IMR-90 (cell line): ENCODE results near the gene OR8S1. TPM values are rescaled to one million over a fixed set of nuclear protein-coding genes. Genes with fewer than 3 reads are reported as not detected.

Source experiments
- ATAC-seq: fragments of 200-7000 bp; cut with Tn5 transposase; 2 replicates; pipeline ENCODE4 v1.9.1; 2020; ENCODE audit warnings: low read depth, mild to moderate bottlenecking, moderate library complexity
- BruUV-seq: library from RNA; stranded (reverse); fragments of 400-500 nt; replicated peaks from 2 replicates; lab custom pipeline; 2021; lab: Mats Ljungman, UMichigan
- CTCF ChIA-PET: fragments of 300-600 bp; formaldehyde crosslinking; extraction: SDS; loops from one replicate; lab custom pipeline; 2021; ENCODE audit warnings: antibody characterized with exemption; lab: Yijun Ruan, JAX
- POLR2A ChIA-PET: fragments of 300-600 bp; sonication (Branson Sonifier 250); formaldehyde crosslinking; loops from one replicate; lab custom pipeline; 2022; ENCODE audit warnings: antibody characterized with exemption; ENCODE audit not compliant: unreplicated experiment; lab: Charles Lee
- DNase-seq: peaks from one replicate; pipeline ENCODE4 v3.0.0; 2013
- H2AFZ ChIP-seq: replicated peaks from 2 replicates; pipeline ENCODE3; 2013; ENCODE audit warnings: low read length, mild to moderate bottlenecking; ENCODE audit not compliant: poor library complexity
- H2AK5ac ChIP-seq: 2 replicates; pipeline ENCODE4 v1.6.1; 2013; ENCODE audit warnings: low read depth, low read length, inconsistent platforms
- H2AK9ac ChIP-seq: replicated peaks from 2 replicates; pipeline ENCODE3; 2013; ENCODE audit warnings: mild to moderate bottlenecking, low read depth, low read length, moderate library complexity; ENCODE audit not compliant: poor library complexity
- H2BK120ac ChIP-seq: 2 replicates; pipeline ENCODE4 v1.6.1; 2013; ENCODE audit warnings: low read depth, low read length, inconsistent platforms
- H2BK15ac ChIP-seq: 3 replicates; pipeline ENCODE4 v1.6.1; 2013; ENCODE audit warnings: low read depth, low read length, inconsistent platforms
- H2BK20ac ChIP-seq: 2 replicates; pipeline ENCODE4 v1.6.1; 2013; ENCODE audit warnings: low read depth, mild to moderate bottlenecking, inconsistent platforms, low read length, moderate library complexity
- H2BK5ac ChIP-seq: 2 replicates; pipeline ENCODE4 v1.6.1; 2013; ENCODE audit warnings: mild to moderate bottlenecking, low read depth, low read length, inconsistent platforms; ENCODE audit not compliant: poor library complexity, severe bottlenecking
- H3K14ac ChIP-seq: replicated peaks from 2 replicates; pipeline ENCODE4 v1.6.1; 2013; ENCODE audit warnings: low read depth, low read length, inconsistent platforms
- H3K18ac ChIP-seq: 2 replicates; pipeline ENCODE4 v1.6.1; 2013; ENCODE audit warnings: low read depth, low read length, control low read depth
- H3K23ac ChIP-seq: 2 replicates; pipeline ENCODE4 v1.6.1; 2013; ENCODE audit warnings: low read depth, low read length, inconsistent platforms
- H3K27ac ChIP-seq: 2 replicates; pipeline ENCODE4 v1.5.1; 2013; ENCODE audit warnings: mild to moderate bottlenecking, control low read depth, low read length; ENCODE audit not compliant: insufficient read depth
- H3K27me3 ChIP-seq: 2 replicates; pipeline ENCODE4 v1.6.1; 2013; ENCODE audit warnings: low read length; ENCODE audit not compliant: control insufficient read depth, insufficient read depth
- H3K36me3 ChIP-seq: 2 replicates; pipeline ENCODE4 v1.6.1; 2013; ENCODE audit warnings: low read length, mixed read lengths; ENCODE audit not compliant: control insufficient read depth, insufficient read depth
- H3K4ac ChIP-seq: 2 replicates; pipeline ENCODE4 v1.6.1; 2013; ENCODE audit warnings: low read depth, low read length, inconsistent platforms
- H3K4me1 ChIP-seq: 2 replicates; pipeline ENCODE4 v1.6.1; 2013; ENCODE audit warnings: low read length, mixed read lengths; ENCODE audit not compliant: control insufficient read depth, insufficient read depth
- H3K4me2 ChIP-seq: 2 replicates; pipeline ENCODE4 v1.6.1; 2013; ENCODE audit warnings: low read depth, mild to moderate bottlenecking, control low read depth, low read length, moderate library complexity
- H3K4me3 ChIP-seq: 2 replicates; pipeline ENCODE4 v1.5.1; 2013; ENCODE audit warnings: low read depth, mild to moderate bottlenecking, control low read depth, low read length, moderate library complexity; ENCODE audit not compliant: insufficient read depth
- H3K56ac ChIP-seq: 2 replicates; pipeline ENCODE4 v1.6.1; 2013; ENCODE audit warnings: low read length, inconsistent platforms; ENCODE audit not compliant: insufficient read depth; ENCODE audit errors: extremely low read depth
- H3K79me1 ChIP-seq, 2 experiments: 2 replicates each; pipeline ENCODE4 v1.6.1; 2013; ENCODE audit warnings: low read length in 2 of 2, inconsistent platforms in 1 of 2, low read depth in 1 of 2
- H3K9ac ChIP-seq: 2 replicates; pipeline ENCODE4 v1.6.1; 2013; ENCODE audit warnings: low read depth, low read length, control low read depth
- H3K9me1 ChIP-seq: 2 replicates; pipeline ENCODE4 v1.6.1; 2013; ENCODE audit warnings: low read length, inconsistent platforms; ENCODE audit not compliant: insufficient read depth
- H3K9me3 ChIP-seq: 2 replicates; pipeline ENCODE4 v1.6.1; 2013; ENCODE audit warnings: low read length; ENCODE audit not compliant: control insufficient read depth, insufficient read depth
- H4K20me1 ChIP-seq: 2 replicates; pipeline ENCODE4 v1.6.1; 2013; ENCODE audit warnings: low read length, inconsistent platforms; ENCODE audit not compliant: insufficient read depth
- H4K5ac ChIP-seq: 2 replicates; pipeline ENCODE4 v1.6.1; 2013; ENCODE audit warnings: mild to moderate bottlenecking, low read depth, low read length, control low read depth
- H4K8ac ChIP-seq, 2 experiments: 2 replicates each; pipeline ENCODE4 v1.6.1; 2013; ENCODE audit warnings: low read depth in 2 of 2, low read length in 2 of 2, control low read depth in 1 of 2, inconsistent platforms in 1 of 2
- H4K91ac ChIP-seq: 2 replicates; pipeline ENCODE4 v1.6.1; 2013; ENCODE audit warnings: low read depth, low read length, inconsistent platforms; ENCODE audit not compliant: insufficient read depth
- CEBPB ChIP-seq: IDR thresholded peaks from 2 replicates; pipeline ENCODE4 v1.6.1; 2012; ENCODE audit warnings: low read depth, low read length, improper control_type of control experiment
- FOS ChIP-seq: fragments of 150-350 bp; IDR thresholded peaks from 2 replicates; pipeline ENCODE4 v1.6.1; 2016; ENCODE audit warnings: low read depth, low read length
- MAFK ChIP-seq: IDR thresholded peaks from 2 replicates; pipeline ENCODE4 v1.6.1; 2012; ENCODE audit warnings: low read depth, low read length, improper control_type of control experiment
- MAZ ChIP-seq: IDR thresholded peaks from 2 replicates; pipeline ENCODE4 v1.6.1; 2012; ENCODE audit warnings: low read depth, mild to moderate bottlenecking, low read length, improper control_type of control experiment, moderate library complexity, borderline replicate concordance
- RAD21 ChIP-seq: IDR thresholded peaks from 2 replicates; pipeline ENCODE4 v1.6.1; 2012; ENCODE audit warnings: low read length, improper control_type of control experiment
- SMC3 ChIP-seq: fragments of 150-350 bp; IDR thresholded peaks from 2 replicates; pipeline ENCODE4 v1.6.1; 2016; ENCODE audit warnings: low read depth, mild to moderate bottlenecking, antibody characterized with exemption, low read length, moderate library complexity
- WGBS, 2 experiments: methylation state at CpG; one replicate each; pipeline versions ENCODE4 v1.1.5 to v1.1.7; 2013; ENCODE audit warnings: missing lambda C conversion rate in 2 of 2; ENCODE audit not compliant: insufficient read length in 1 of 2; ENCODE audit errors: extremely low coverage in 2 of 2; 5-methylcytosine and 5-hydroxymethylcytosine counted together
- dilution Hi-C: fragments of 300-500 bp; cut with HindIII; formaldehyde crosslinking; loops from one replicate; pipeline ENCODE4 v1.14.3; 2018; ENCODE audit warnings: low sequenced_read_pairs; ENCODE audit not compliant: unreplicated experiment
- in situ Hi-C: fragments of 300-500 bp; cut with MboI; formaldehyde crosslinking; loops from 3 replicates; pipeline ENCODE4 v1.14.3; 2019; ENCODE audit warnings: low sequenced_read_pairs, inconsistent platforms, mixed read lengths
- intact Hi-C: fragments of 100-400 bp; cut with micrococcal nuclease; formaldehyde crosslinking; loops from 2 replicates; pipeline ENCODE4 v1.10.0; 2022
- polyA plus RNA-seq, 3 experiments: library from polyadenylated mRNA; depleted of rRNA; stranded (reverse); fragments of >200 nt; gene quantifications; 2 replicates each; pipeline ENCODE4 v1.2.3, GENCODE V29; 2012; ENCODE audit warnings: low replicate concordance in 1 of 3
- total RNA-seq: library from RNA; depleted of rRNA; stranded (reverse); fragments of >200 nt; gene quantifications from 2 replicates; pipeline ENCODE4 v1.2.3, GENCODE V29; 2012
- TF ChIP-seq, protein P1 (sequence below): fragments of 150-350 bp; IDR thresholded peaks from 2 replicates; pipeline ENCODE4 v1.6.1; 2016; ENCODE audit warnings: low read depth, mild to moderate bottlenecking, low read length, moderate library complexity, borderline replicate concordance

OR8S1 gene
- total and polyA plus RNA-seq, 2 of the 4 experiments (the other 2 are of a cell fraction), result not detected

DNA sequence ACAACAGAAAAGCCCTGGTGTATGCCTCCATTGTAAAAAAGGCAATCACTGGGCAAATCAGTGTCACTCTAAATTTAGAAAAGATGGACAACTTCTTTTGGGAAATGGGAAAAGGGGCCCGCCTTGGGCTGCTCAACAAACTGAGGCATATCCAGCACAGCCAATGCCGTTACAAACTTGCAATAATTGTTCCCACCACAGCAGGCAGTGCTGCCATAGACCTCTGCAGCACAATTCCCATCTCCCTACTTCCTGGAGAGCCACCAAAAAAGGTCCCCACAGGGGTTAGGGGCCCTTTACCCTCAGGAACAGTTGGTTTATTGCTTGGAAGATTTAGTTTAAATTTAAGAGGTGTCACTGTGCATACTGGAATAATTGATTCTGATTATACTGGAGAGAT, 16.4 kb upstream of the OR8S1 start:
- ChIA-PET CTCF (no interaction called here), POLR2A (no interaction called here)
- Histone ChIP-seq H3K9me3 (no peaks in the 10 kb centered on the region), H2AK9ac (no peak overlapping the region), H3K56ac (no peak overlapping the region), H3K9ac (no peak overlapping the region), H3K18ac (no peak overlapping the region), H3K9me1 (no peaks in the 10 kb centered on the region), H3K4me1 (no peaks in the 10 kb centered on the region), H2BK120ac (no peak overlapping the region), H4K8ac (no peak overlapping the region), H3K4ac (no peak overlapping the region), H3K4me3 (no peak overlapping the region), H4K91ac (no peak overlapping the region), H2BK15ac (no peak overlapping the region), H4K20me1 (no peaks in the 10 kb centered on the region), H3K36me3 (no peaks in the 10 kb centered on the region), H2AK5ac (no peak overlapping the region), H2AFZ (no peak overlapping the region), H3K79me1 (no peaks in the 10 kb centered on the region), H3K14ac (no peak overlapping the region), H2BK20ac (no peak overlapping the region), H3K27me3 (no peaks in the 10 kb centered on the region), H2BK5ac (no peak overlapping the region), H3K27ac (no peak overlapping the region), H3K4me2 (no peak overlapping the region), H3K23ac (no peak overlapping the region), H4K5ac (no peak overlapping the region)
- 60% methylated on average over 1 of the region's 2 CpGs; no CpG with 5 or more reads in 1 of the 2 experiments for WGBS, 2 experiments
- TF ChIP-seq MAFK (no peak), RAD21 (no peak), FOS (no peak), MAZ (no peak), SMC3 (no peak), CEBPB (no peak)
- TF ChIP-seq, protein P1, sequence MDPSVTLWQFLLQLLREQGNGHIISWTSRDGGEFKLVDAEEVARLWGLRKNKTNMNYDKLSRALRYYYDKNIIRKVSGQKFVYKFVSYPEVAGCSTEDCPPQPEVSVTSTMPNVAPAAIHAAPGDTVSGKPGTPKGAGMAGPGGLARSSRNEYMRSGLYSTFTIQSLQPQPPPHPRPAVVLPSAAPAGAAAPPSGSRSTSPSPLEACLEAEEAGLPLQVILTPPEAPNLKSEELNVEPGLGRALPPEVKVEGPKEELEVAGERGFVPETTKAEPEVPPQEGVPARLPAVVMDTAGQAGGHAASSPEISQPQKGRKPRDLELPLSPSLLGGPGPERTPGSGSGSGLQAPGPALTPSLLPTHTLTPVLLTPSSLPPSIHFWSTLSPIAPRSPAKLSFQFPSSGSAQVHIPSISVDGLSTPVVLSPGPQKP, result no peak
- in situ Hi-C loops (no loop called here), intact Hi-C loops (no loop called here), dilution Hi-C loops (no loop called here)
- no peak for DNase-seq
- ATAC-seq, result no peak
- BruUV-seq, result no TSS peak
